ENCODE results near the gene COMT. TPM values are rescaled to one million over a fixed set of nuclear protein-coding genes. Genes with fewer than 3 reads are reported as not detected.

The COMT gene
- total and polyA plus RNA-seq, 8 donors, result 25.1 to 174 (median 103) TPM

DNA sequence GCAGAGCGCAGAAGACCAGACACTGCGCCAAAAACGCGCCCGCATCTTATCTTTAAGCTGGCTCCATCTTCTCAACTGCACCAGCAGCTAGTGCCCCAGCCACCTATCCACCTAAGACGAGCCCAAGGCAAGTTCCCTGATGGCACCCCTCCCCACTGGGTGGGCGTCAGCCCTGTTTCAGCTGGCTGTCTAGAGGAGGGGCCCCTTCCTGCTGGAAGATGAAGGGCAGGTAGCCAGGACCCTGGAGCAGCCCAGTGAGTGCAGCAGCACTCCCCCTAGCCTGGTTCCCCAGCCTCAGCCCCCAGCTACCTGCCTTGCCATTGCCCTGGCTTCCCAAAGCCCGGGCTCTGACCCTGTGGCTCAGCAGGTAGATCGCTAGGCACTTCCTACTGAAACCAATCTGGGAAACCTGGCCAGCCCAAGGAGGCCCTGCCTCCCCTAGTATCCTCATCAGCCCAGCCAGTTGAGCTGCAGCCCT, 46.8 kb downstream of the COMT start:
- TF ChIP-seq POLR2AphosphoS5 (IDR thresholded peaks at IDR 0.05) (no peak), POLR2A (IDR thresholded peaks at IDR 0.05) (no peak), EP300 (IDR thresholded peaks at IDR 0.05) (no peak)
- TF ChIP-seq, protein P1, sequence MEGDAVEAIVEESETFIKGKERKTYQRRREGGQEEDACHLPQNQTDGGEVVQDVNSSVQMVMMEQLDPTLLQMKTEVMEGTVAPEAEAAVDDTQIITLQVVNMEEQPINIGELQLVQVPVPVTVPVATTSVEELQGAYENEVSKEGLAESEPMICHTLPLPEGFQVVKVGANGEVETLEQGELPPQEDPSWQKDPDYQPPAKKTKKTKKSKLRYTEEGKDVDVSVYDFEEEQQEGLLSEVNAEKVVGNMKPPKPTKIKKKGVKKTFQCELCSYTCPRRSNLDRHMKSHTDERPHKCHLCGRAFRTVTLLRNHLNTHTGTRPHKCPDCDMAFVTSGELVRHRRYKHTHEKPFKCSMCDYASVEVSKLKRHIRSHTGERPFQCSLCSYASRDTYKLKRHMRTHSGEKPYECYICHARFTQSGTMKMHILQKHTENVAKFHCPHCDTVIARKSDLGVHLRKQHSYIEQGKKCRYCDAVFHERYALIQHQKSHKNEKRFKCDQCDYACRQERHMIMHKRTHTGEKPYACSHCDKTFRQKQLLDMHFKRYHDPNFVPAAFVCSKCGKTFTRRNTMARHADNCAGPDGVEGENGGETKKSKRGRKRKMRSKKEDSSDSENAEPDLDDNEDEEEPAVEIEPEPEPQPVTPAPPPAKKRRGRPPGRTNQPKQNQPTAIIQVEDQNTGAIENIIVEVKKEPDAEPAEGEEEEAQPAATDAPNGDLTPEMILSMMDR (IDR thresholded peaks at IDR 0.05), result no peak
- no peaks in the 10 kb centered on the region for H3K9me3 ChIP-seq
- H3K4me3 ChIP-seq, result no peak overlapping the region
- peak overlapping the region in 1 of 5 donors; percentile 29 for H3K27ac ChIP-seq
- no peaks in the 10 kb centered on the region for H3K36me3 ChIP-seq
- DNase-seq, result no peak
- H3K4me1 ChIP-seq, result peaks cover 14 to 62% (median 29%) of the 10 kb centered on the region in 4 donors
- no peaks in the 10 kb centered on the region for H3K27me3 ChIP-seq
- WGBS, 5 donors, result 87 to 97% (median 91%) methylated on average over 7 to 9 of the region's 9 CpGs
- intact Hi-C loops (cut with DNase I; ENCODE audit: low total_unique reads), result no loop called here

DNA sequence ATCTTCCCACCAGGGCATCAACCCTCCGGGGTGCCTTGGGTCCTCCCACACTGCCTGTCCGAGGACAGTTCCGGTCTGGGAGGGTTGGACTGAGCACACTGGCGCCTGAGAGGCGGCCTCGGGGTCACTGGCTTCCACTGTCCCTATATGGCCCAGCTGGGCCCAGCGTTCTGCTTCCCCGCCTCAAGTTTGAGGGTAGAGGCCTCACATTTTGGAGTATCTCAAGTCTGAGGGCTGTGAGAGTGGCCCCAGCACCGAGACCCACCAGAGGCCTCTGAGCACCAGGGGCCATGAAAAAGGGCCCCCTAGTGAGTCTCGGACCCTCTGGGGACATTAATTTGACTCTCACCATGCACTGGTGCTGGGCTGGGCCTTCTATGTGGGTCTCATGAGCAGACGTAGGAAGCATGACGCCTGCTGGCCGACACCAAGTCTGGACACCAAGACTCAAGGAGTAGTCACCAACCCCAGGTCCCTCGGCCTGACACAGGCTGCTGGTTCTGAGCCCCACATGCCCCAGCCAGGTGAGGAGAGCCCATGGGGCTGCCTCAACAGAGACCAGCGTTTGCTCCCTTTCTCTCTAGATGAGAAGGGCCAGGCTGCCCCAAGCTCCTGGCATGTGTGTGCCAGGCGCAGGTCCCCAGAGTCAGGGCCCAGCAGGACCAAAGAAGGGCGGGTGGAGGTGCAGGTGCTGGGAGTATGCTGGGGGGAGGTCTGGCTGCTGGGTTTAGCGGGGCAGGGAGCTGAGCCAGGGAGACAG, 47.6 kb downstream of the COMT start:
- Histone ChIP-seq H3K4me1 (peaks cover 10 to 54% (median 23%) of the 10 kb centered on the region in 4 donors), H3K4me3 (no peak overlapping the region), H3K9me3 (no peaks in the 10 kb centered on the region), H3K36me3 (no peaks in the 10 kb centered on the region), H3K27me3 (no peaks in the 10 kb centered on the region), H3K27ac (peak overlapping the region in 1 of 5 donors; percentile 29)
- intact Hi-C loops (cut with DNase I; ENCODE audit: low total_unique reads), result no loop called here
- TF ChIP-seq EP300 (IDR thresholded peaks at IDR 0.05), result no peak
- 66 to 89% (median 86%) methylated on average over 10 to 18 of the region's 18 CpGs for WGBS, 5 donors
- DNase-seq, result no peak

DNA sequence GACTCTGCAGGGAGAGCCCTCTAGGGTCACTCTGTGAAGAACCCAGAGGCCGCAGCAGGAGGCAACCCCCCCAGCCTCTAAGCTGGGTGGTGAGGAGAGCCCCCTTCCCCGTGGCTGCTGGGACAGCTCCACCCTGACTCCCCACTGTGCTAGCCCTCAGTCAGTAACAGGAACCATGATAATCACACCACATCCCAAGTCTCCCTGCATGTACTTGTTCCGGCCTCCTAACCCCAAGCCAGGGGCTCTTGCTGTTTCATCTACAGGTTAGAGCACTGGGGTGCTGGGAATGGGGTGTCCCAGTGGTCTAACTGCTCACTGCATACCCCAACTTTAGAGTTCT, 48.1 kb downstream of the COMT start:
- intact Hi-C loops (cut with DNase I; ENCODE audit: low total_unique reads), result no loop called here
- no peak overlapping the region for H3K4me3 ChIP-seq
- H3K27me3 ChIP-seq, result no peaks in the 10 kb centered on the region
- no peaks in the 10 kb centered on the region for H3K9me3 ChIP-seq
- TF ChIP-seq EP300 (IDR thresholded peaks at IDR 0.05) (no peak), POLR2A (IDR thresholded peaks at IDR 0.05) (no peak), POLR2AphosphoS5 (IDR thresholded peaks at IDR 0.05) (no peak)
- TF ChIP-seq, protein P1 (IDR thresholded peaks at IDR 0.05), result no peak
- H3K36me3 ChIP-seq, result no peaks in the 10 kb centered on the region
- no peak for DNase-seq
- H3K4me1 ChIP-seq, result peaks cover 10 to 49% (median 20%) of the 10 kb centered on the region in 4 donors
- WGBS, 5 donors, result 74 to 89% (median 80%) methylated on average over 3 of the region's 3 CpGs
- peak overlapping the region in 1 of 5 donors; percentile 50 for H3K27ac ChIP-seq

DNA sequence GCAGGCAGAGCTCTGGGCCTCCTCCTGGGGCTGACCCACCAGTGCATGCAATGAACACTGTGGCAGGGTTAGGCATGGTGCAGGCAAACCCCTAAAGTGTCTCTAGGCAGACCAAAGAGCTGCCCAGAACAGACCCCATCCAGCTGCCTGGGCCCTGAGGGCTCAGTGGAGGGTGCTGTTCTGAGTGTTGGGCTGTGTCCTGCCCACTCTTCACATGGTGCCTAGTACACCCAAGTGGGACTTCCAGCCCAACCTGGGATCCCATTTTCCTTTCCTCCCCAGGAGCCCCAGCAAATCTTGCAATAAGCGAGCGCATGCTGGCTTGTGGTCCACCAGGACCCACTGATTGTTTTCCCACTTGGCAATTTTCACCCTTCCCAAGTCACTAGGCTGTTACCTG, 48.6 kb downstream of the COMT start:
- no peak for TF ChIP-seq EP300 (IDR thresholded peaks at IDR 0.05)
- TF ChIP-seq POLR2AphosphoS5 (IDR thresholded peaks at IDR 0.05), result no peak
- TF ChIP-seq POLR2A (IDR thresholded peaks at IDR 0.05), result no peak
- TF ChIP-seq, protein P1 (IDR thresholded peaks at IDR 0.05), result no peak
- DNase-seq, result no peak
- 47 to 100% (median 50%) methylated on average over 2 of the region's 2 CpGs for WGBS, 5 donors
- no peaks in the 10 kb centered on the region for H3K27me3 ChIP-seq
- H3K36me3 ChIP-seq, result no peaks in the 10 kb centered on the region
- H3K27ac ChIP-seq, result peak overlapping the region in 1 of 5 donors; percentile 50
- no peaks in the 10 kb centered on the region for H3K9me3 ChIP-seq
- H3K4me1 ChIP-seq, result peaks cover 10 to 46% (median 18%) of the 10 kb centered on the region in 4 donors
- intact Hi-C loops (cut with DNase I; ENCODE audit: low total_unique reads), result no loop called here
- no peak overlapping the region for H3K4me3 ChIP-seq
